HEK293 (cell line): Measurements from ENCODE around the gene ST6GALNAC1.
"Not testable (repeated sequence)": the region's sequence is repeated elsewhere in the genome, so short reads cannot be mapped to it uniquely, and the experiment has no call there.

Experiments used
- CTCF ChIA-PET: fragments of 350-600 bp; formaldehyde crosslinking; extraction: SDS; loops from one replicate; lab custom pipeline; 2021; ENCODE audit warnings: antibody characterized with exemption; lab: Yijun Ruan, JAX
- POLR2A ChIA-PET: fragments of 300-600 bp; formaldehyde crosslinking; extraction: SDS; loops from one replicate; lab custom pipeline; 2020; ENCODE audit warnings: antibody characterized with exemption, inconsistent platforms; lab: Yijun Ruan, JAX
- H3K27ac ChIP-seq: fragments of 200-500 bp; sonication (Bioruptor generic); 2 replicates; pipeline ENCODE4 v1.5.1; 2014; ENCODE audit warnings: low read depth, low read length, control low read depth, inconsistent platforms; ENCODE audit errors: extremely low read depth
- H3K36me3 ChIP-seq, 2 experiments: fragments of 200-500 bp in 1 of 2; sonication (Bioruptor generic) in 1 of 2; 1 replicate in 1 of 2; 2 replicates in 1 of 2; pipeline ENCODE4 v1.5.1; 2014 to 2017; ENCODE audit warnings: inconsistent platforms in 2 of 2, low read length in 2 of 2; ENCODE audit not compliant: control insufficient read depth in 2 of 2, insufficient read depth in 1 of 2
- H3K4me1 ChIP-seq: fragments of 200-500 bp; sonication (Bioruptor generic); 2 replicates; pipeline ENCODE4 v1.5.1; 2014; ENCODE audit warnings: mild to moderate bottlenecking, low read length, inconsistent platforms; ENCODE audit not compliant: control insufficient read depth, insufficient read depth
- H3K4me3 ChIP-seq: 2 replicates; pipeline ENCODE4 v1.5.1; 2011; ENCODE audit warnings: low read depth, mild to moderate bottlenecking, control low read depth, low read length, moderate library complexity
- H3K9me3 ChIP-seq: fragments of 200-500 bp; sonication (Bioruptor generic); 2 replicates; pipeline ENCODE4 v1.5.1; 2014; ENCODE audit warnings: low read depth, low read length, inconsistent platforms; ENCODE audit not compliant: control insufficient read depth, insufficient read depth
- EGR2 ChIP-seq: fragments of 450-650 bp; formaldehyde crosslinking; IDR thresholded peaks from 2 replicates; pipeline ENCODE4 v1.5.1; 2016; ENCODE audit warnings: low read depth, missing biosample characterization, missing genetic modification characterization
- PRDM10 ChIP-seq: fragments of 450-650 bp; formaldehyde crosslinking; IDR thresholded peaks from 2 replicates; pipeline ENCODE4 v1.5.1; 2016; ENCODE audit warnings: missing biosample characterization, missing genetic modification characterization
- PRDM4 ChIP-seq: fragments of 450-650 bp; formaldehyde crosslinking; IDR thresholded peaks from 2 replicates; pipeline ENCODE4 v1.5.1; 2017; ENCODE audit warnings: missing biosample characterization, missing genetic modification characterization
- SP3 ChIP-seq: fragments of 450-650 bp; formaldehyde crosslinking; IDR thresholded peaks from 2 replicates; pipeline ENCODE4 v1.5.1; 2016; ENCODE audit warnings: missing biosample characterization, missing genetic modification characterization
- ZBTB48 ChIP-seq: fragments of 450-650 bp; formaldehyde crosslinking; IDR thresholded peaks from 2 replicates; pipeline ENCODE4 v1.5.1; 2016; ENCODE audit warnings: missing biosample characterization, missing genetic modification characterization
- ZEB2 ChIP-seq: fragments of 450-650 bp; formaldehyde crosslinking; IDR thresholded peaks from 2 replicates; pipeline ENCODE4 v1.5.1; 2016; ENCODE audit warnings: missing biosample characterization, missing genetic modification characterization
- ZNF112 ChIP-seq: fragments of 450-650 bp; formaldehyde crosslinking; IDR thresholded peaks from 2 replicates; pipeline ENCODE4 v1.5.0; 2017; ENCODE audit warnings: missing biosample characterization, missing genetic modification characterization
- ZNF155 ChIP-seq: fragments of 450-650 bp; formaldehyde crosslinking; IDR thresholded peaks from 2 replicates; pipeline ENCODE4 v1.5.1; 2016; ENCODE audit warnings: missing biosample characterization, missing genetic modification characterization
- ZNF157 ChIP-seq: fragments of 450-650 bp; formaldehyde crosslinking; IDR thresholded peaks from 2 replicates; pipeline ENCODE4 v1.5.1; 2016; ENCODE audit warnings: missing biosample characterization, missing genetic modification characterization
- ZNF2 ChIP-seq: fragments of 450-650 bp; formaldehyde crosslinking; IDR thresholded peaks from 2 replicates; pipeline ENCODE4 v1.5.1; 2016; ENCODE audit warnings: missing biosample characterization, missing genetic modification characterization
- ZNF26 ChIP-seq: fragments of 450-650 bp; formaldehyde crosslinking; IDR thresholded peaks from 2 replicates; pipeline ENCODE4 v1.5.1; 2016; ENCODE audit warnings: missing biosample characterization, missing genetic modification characterization
- ZNF266 ChIP-seq: fragments of 450-650 bp; formaldehyde crosslinking; IDR thresholded peaks from 2 replicates; pipeline ENCODE4 v1.5.1; 2016; ENCODE audit warnings: missing biosample characterization, missing genetic modification characterization, low read depth
- ZNF341 ChIP-seq: fragments of 450-650 bp; formaldehyde crosslinking; IDR thresholded peaks from 2 replicates; pipeline ENCODE4; 2016; ENCODE audit warnings: low read depth, missing biosample characterization, missing genetic modification characterization
- ZNF37A ChIP-seq: fragments of 450-650 bp; IDR thresholded peaks from 2 replicates; pipeline ENCODE4 v1.5.1; 2018; ENCODE audit warnings: missing biosample characterization, missing genetic modification characterization
- ZNF48 ChIP-seq: fragments of 450-650 bp; formaldehyde crosslinking; IDR thresholded peaks from 2 replicates; pipeline ENCODE4 v1.5.1; 2016; ENCODE audit warnings: missing biosample characterization, missing genetic modification characterization
- ZNF514 ChIP-seq: fragments of 450-650 bp; formaldehyde crosslinking; IDR thresholded peaks from 2 replicates; pipeline ENCODE4 v1.5.1; 2016; ENCODE audit warnings: missing biosample characterization, missing genetic modification characterization
- ZNF549 ChIP-seq: fragments of 450-650 bp; IDR thresholded peaks from 2 replicates; pipeline ENCODE4 v1.5.1; 2018; ENCODE audit warnings: missing biosample characterization, missing genetic modification characterization, mild to moderate bottlenecking, inconsistent platforms, moderate library complexity
- ZNF555 ChIP-seq: fragments of 450-650 bp; formaldehyde crosslinking; conservative IDR thresholded peaks from 2 replicates; pipeline ENCODE4 v1.5.1; 2017; ENCODE audit warnings: missing biosample characterization, mild to moderate bottlenecking, missing genetic modification characterization, inconsistent platforms
- ZNF600 ChIP-seq: fragments of 450-650 bp; formaldehyde crosslinking; IDR thresholded peaks from 2 replicates; pipeline ENCODE4 v1.5.1; 2016; ENCODE audit warnings: missing biosample characterization, missing genetic modification characterization
- ZNF830 ChIP-seq: fragments of 450-650 bp; IDR thresholded peaks from 2 replicates; pipeline ENCODE4 v1.5.0; 2018; ENCODE audit warnings: missing biosample characterization, missing genetic modification characterization, low read depth, mild to moderate bottlenecking, moderate library complexity
- ZNF837 ChIP-seq: fragments of 450-650 bp; formaldehyde crosslinking; IDR thresholded peaks from 2 replicates; pipeline ENCODE4 v1.5.1; 2016; ENCODE audit warnings: missing biosample characterization, missing genetic modification characterization
- ZSCAN18 ChIP-seq: fragments of 450-650 bp; formaldehyde crosslinking; IDR thresholded peaks from 2 replicates; pipeline ENCODE4 v1.5.1; 2016; ENCODE audit warnings: missing biosample characterization, missing genetic modification characterization

The ST6GALNAC1 gene

GRCh38 chr17:76614912-76615617 is 28.5 kb downstream of the ST6GALNAC1 start (continued):
- no peak for TF ChIP-seq PRDM10 (tag by site-specific recombination)
- TF ChIP-seq EGR2 (tag by site-specific recombination): no peak
- no peak for TF ChIP-seq ZNF549 (tag by site-specific recombination)
- no peak for TF ChIP-seq ZNF555 (tag by site-specific recombination)
- no peak for TF ChIP-seq PRDM4 (tag by site-specific recombination)
- TF ChIP-seq ZNF26 (tag by site-specific recombination): no peak
- no peak for TF ChIP-seq ZNF2 (tag by site-specific recombination)
- TF ChIP-seq ZNF112 (tag by site-specific recombination): no peak
- TF ChIP-seq ZNF266 (tag by site-specific recombination): no peak
- TF ChIP-seq ZBTB48 (tag by site-specific recombination): no peak
- TF ChIP-seq ZNF514 (tag by site-specific recombination): no peak
- no peak for TF ChIP-seq ZNF837 (tag by site-specific recombination)
- 0 out of 2 replicates have a peak, but pooled peaks have one; percentile 28 for TF ChIP-seq ZNF600
- TF ChIP-seq ZNF48 (tag by site-specific recombination): no peak
- TF ChIP-seq ZNF157 (tag by site-specific recombination): 0 out of 2 replicates have a peak, but pooled peaks have one; percentile 33
- no peak for TF ChIP-seq ZNF37A (tag by site-specific recombination)
- TF ChIP-seq ZNF155 (tag by site-specific recombination): no peak
- no peak for TF ChIP-seq ZNF341 (tag by site-specific recombination)
- no peak for TF ChIP-seq ZEB2 (tag by site-specific recombination)
- TF ChIP-seq ZNF830 (tag by site-specific recombination): no peak
- TF ChIP-seq SP3 (tag by site-specific recombination): no peak
- no peak for TF ChIP-seq ZSCAN18 (tag by site-specific recombination)

GRCh38 chr17:76614064-76614759 is 29.3 kb downstream of the ST6GALNAC1 start:
- not testable (repeated sequence) for H3K36me3 ChIP-seq, H3K9me3 ChIP-seq, H3K4me1 ChIP-seq, H3K27ac ChIP-seq, H3K4me3 ChIP-seq
- CTCF ChIA-PET: interaction anchor here (0.6 to 4.9 kb wide), 6 partner anchors 10 to 91 kb away, joined by 3 to 48 read pairs (median 3); no protein-coding TSS in a partner anchor
- POLR2A ChIA-PET: interaction anchor here (0.6 to 1.0 kb wide), 2 partner anchors 46 to 124 kb away, joined by 3 to 6 read pairs; partner anchors contain the start of gene MFSD11
